RPMI8226 (cell line): Measurements from ENCODE around the gene PRR11.
"Not testable (repeated sequence)": the region's sequence is repeated elsewhere in the genome, so short reads cannot be mapped to it uniquely, and the experiment has no call there.

Experiments
- DNase-seq: peaks from one replicate; pipeline ENCODE4 v3.0.0-alpha.2; 2015

The PRR11 gene

DNA sequence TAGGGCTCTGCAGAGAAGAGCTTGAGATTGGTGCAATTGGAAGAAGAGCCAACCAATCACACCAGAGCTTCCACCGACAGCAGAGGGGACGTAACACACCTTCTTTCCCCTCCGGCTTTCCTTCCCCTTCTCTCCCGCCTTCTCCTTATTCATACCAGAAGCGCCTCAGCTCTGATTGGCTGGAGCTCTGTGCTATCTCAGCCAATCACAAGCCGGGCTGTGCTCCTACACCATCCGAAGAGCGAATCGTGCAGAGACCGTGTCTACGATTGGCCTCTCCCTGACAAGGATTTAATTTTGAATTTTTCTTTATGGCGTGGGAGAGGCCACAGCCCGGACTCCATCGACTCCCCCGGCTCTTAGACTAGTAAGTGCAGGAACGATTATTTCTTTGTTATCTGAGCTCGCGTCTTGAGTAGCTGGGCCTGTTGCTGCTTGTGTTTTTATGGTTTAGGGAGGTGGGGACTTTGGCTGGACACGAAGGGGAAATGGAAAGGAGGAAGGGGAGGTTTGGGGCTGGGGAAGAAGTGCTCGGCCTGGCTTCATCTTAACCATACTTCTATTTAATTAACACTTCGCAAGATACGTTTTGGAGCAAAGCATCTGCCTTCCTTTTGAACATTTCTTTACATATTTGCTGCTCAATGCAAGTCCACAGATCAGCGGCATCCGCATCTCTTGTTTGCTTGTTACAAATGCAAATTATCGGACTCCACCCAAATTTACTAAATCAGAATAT, at the start of gene PRR11:
Gene PRR11 (plus strand): TSS at position 308 of the 739 bp plus-strand sequence. CDS start 14,007 bp downstream, outside the sequence.
- DNase-seq, result peak; percentile 99

DNA sequence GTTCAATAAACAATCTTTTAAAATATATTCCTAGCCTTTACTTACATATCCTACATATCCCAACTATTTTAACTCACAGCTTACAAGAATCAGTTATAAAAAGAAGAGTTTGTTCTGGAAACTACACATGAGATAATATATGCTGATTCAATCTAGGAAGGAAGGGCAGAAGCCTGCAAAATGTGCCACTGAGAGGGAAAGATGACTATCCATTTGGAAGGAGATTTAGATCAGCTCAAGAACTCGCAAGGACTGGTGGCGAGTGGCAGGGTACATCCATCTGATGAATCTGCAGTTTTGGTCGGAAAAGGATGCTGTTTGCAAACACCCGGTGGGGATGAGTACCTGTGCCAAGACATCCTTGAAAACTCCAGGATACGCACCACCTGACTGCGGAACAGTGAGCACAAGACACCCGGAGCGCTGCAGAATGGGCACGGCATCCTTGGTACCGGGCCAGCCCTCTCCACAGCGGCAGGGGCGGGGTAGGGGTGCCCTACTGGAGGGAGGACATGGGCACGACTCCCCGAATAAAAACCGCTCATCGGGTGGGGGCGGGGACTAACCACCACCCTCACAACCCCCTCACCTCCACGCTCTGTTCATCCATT, 49.6 kb upstream of the PRR11 start:
- DNase-seq, result peak; percentile 72

- peak; percentile 100 for DNase-seq
These were observed 48.9 kb upstream of the PRR11 start, which contains the start of gene TRIM37 for GRCh38 chr17:59106463-59107305. TSS of gene TRIM37 (minus strand) at chr17:59106880. CDS start at chr17:59106461, 419 bp downstream.

- no peak for DNase-seq
These were observed 48.3 kb upstream of the PRR11 start for GRCh38 chr17:59107306-59107670.

- no peak for DNase-seq
These were observed 47.0 kb upstream of the PRR11 start for GRCh38 chr17:59108400-59109102.

DNA sequence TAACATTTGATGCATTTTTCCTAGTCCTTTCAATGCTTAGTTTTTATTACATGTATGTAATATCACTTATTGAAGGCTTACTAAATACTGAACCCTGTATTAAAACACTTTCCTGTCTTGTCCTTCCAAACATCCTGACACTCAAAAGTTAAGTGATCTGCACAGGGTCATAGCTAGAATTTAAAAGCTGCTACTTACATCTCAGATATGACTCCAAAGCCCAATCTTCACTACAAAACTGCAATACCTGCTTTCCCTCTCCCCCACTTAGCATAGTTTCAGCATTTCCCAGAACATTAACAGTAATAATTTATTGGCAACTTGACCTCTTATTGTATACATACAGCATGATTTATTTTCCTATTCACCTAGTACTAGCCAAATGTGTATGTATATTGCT, 44.6 kb upstream of the PRR11 start:
- no peak for DNase-seq

DNA sequence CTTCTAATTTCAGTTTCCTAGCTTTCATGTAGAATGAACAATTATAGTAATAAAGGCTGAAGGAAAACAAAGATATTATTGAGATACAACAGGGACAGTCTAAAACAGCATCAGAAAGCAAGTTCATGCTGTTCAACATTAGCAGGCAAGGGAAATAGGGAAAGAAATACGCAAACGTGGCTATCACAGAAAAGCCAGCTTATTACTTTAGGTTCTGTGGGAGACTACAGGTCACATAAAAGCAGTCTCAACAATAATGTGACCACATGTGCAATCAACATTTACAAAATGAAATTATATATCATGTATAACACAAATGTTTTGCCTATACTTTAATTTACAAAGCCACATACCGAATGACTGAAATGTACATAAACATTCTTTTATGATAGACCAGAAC, 44.0 kb upstream of the PRR11 start:
- DNase-seq, result no peak

DNA sequence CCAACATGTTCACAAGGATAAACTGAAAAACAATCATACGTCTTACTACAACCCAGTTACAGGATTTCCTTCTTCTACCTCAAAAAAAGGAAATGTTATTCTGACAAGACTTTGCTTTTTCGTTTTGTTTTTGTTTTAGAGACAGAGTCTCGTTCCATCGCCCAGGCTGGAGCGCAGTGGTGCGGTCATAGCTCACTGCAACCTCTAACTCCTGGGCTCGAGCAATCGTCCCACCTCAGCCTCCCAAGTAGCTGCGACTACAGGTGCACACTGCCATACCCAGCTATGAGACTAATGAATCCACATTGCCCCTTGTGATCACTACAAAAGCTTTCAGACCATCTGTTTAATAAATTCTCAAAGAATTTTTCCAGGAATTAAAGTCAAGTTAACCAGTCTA, 40.1 kb upstream of the PRR11 start:
- no peak for DNase-seq

DNA sequence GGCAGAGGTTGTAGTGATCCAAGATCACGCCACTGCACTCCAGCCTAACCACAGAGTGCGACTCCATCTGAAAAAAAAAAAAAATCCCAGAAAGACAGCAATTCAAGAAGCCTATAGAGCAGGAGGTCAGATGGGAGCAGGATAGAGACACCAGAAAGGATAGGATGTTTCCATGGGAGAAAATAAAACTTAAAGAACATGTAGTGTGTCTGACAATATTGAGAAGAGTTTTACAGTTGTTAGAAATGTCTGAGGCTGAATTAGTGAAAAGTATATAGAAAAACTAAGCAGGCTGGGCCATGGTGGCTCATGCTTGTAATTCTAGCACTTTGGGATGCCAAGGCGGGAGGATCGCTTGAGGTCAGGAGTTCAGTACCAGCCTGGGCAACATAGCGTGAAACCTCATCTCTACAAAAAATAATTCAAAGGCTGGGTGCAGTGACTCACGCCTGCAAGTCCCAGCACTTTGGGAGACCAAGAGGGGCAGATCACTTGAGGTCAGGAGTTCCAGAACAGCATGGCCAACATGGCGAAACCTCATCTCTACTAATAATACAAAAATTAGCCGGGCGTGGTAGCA, 33.6 kb upstream of the PRR11 start:
- no peak for DNase-seq

- no peak for DNase-seq
These were observed 30.9 kb upstream of the PRR11 start for GRCh38 chr17:59124665-59125064.

- DNase-seq, result no peak
These were observed 28.6 kb upstream of the PRR11 start for GRCh38 chr17:59126809-59127417.

DNA sequence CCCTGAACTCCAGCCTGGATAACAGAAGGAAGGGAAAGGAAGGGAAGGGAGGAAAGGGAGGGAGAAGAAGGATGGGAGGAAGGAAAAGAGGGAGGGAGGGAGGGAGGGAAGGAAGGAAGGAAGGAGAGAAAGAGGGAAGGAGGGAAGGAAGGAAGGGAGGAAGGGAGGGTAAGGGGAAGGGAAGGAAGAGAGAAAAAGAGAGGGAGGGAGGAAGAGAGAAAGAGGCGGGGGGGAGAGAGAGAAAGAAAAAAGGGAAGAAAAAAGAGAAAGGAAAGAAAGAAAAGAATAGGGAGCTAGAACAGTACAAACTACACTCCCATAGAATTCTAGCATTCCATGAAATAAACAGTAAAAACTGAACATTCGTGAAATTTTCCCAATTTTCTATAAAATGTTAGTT, 25.7 kb upstream of the PRR11 start:
- no peak for DNase-seq

- no peak for DNase-seq
These were observed 24.4 kb upstream of the PRR11 start for GRCh38 chr17:59131131-59131530.

DNA sequence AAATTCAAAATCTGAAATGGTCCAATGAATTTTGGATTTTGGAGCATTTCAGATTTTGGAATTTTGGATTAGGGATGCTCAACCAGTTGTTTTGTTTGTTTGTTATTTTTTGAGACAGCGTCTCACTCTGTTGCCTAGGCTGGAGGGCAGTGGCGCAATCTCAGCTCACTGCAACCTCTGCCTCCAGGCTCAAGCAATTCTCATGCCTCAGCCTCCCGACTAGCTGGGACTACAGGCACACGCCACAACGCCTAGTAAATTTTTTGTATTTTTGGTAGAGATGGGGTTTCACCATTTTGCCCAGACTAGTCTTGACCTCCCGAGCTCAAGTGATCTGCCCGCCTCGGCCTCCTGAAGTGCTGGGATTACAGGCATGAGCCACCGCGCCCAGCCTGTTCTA, 17.2 kb upstream of the PRR11 start:
- not testable (repeated sequence) for DNase-seq

GRCh38 chr17:59139939-59140338, 15.6 kb upstream of the PRR11 start:
- DNase-seq, result no peak

DNA sequence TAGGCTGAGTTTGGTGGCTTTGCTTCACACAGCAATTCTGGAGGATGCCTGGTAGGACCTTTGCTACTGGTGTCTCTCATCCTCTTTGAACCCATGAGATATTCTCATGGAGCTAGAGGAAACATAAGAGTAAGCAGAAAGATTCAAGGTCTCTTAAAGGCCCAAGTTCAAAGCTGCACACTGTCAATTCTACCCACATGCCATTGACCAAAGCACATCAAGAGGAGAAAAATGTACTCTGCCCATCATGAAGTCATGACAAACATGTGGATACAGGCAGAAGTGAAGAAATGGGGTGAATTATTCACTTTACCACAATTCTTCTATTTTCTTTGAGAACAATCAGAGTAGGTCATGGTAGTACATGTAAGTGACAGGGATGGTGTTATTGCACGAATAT, 13.7 kb upstream of the PRR11 start:
- no peak for DNase-seq

GRCh38 chr17:59145571-59146096, 9.9 kb upstream of the PRR11 start:
- DNase-seq, result no peak

DNA sequence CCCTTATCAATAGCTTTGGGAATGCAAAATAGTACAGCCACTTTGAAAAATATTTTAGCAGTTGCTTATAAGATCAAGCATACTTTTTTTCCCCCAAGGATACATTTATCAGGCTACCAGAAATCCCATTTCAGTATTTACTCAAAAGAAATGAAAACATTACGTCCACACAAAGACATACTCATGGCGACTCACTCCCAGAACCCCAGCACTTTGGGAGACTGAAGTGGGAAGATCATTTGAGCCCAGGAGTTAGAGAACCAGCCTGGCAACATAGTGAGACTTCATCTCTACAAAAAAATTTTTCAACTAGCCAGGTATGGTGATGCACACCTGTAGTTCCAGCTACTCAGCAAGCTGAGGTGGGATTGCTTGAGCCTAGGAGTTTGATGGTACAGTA, 6.5 kb upstream of the PRR11 start:
- no peak for DNase-seq

- DNase-seq, result no peak
These were observed 5.6 kb upstream of the PRR11 start for GRCh38 chr17:59149841-59150511.

- DNase-seq, result no peak
These were observed 4.5 kb upstream of the PRR11 start for GRCh38 chr17:59151006-59151405.

DNA sequence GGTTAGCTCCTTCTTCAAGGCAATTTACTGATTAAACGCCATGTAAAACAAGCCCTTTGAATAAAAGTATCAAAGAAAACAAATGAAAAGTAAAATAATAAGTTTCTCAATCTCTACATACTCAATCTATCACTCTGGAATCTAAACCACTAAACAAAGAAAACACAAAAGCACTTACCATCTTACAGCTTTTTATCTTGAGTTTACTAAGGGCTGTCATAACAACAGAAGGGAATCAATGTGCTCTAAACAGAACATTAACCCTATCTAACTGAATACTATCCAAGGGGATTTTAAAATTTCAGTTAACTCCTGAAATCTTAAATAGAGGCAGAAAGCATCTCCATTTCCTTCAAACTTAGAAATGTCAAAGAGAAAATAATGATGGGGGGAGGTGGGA, 4.0 kb upstream of the PRR11 start:
- no peak for DNase-seq
